Measurements from ENCODE around the gene DAG1. TPM values are rescaled to one million over a fixed set of nuclear protein-coding genes. Genes with fewer than 3 reads are reported as not detected.

DAG1 gene
- total RNA-seq, 4 donors from 2014 or later = 42.1 to 102 (median 76.6) TPM

GRCh38 chr3:49552087-49552486 lies 82.0 kb downstream of the DAG1 start:
- H3K36me3 ChIP-seq = no peaks in the 10 kb centered on the region
- H3K4me1 ChIP-seq = peaks cover 17% of the 10 kb centered on the region
- H3K9me3 ChIP-seq = no peaks in the 10 kb centered on the region
- no peak for DNase-seq (ENCODE audit: low spot score in 2 of 2)
- TF ChIP-seq POLR2AphosphoS5 (IDR thresholded peaks at IDR 0.05) = no peak
- no peak for TF ChIP-seq CTCF (IDR thresholded peaks at IDR 0.05)
- no peak for TF ChIP-seq POLR2A (IDR thresholded peaks at IDR 0.05)
- TF ChIP-seq EP300 (IDR thresholded peaks at IDR 0.05) = no peak
- H3K4me3 ChIP-seq = no peak overlapping the region
- no peaks in the 10 kb centered on the region for H3K27me3 ChIP-seq
- H3K27ac ChIP-seq = no peak overlapping the region

- Histone ChIP-seq H3K27me3 (no peaks in the 10 kb centered on the region), H3K27ac (no peak overlapping the region), H3K36me3 (no peaks in the 10 kb centered on the region), H3K9me3 (no peaks in the 10 kb centered on the region), H3K4me1 (peaks cover 17% of the 10 kb centered on the region), H3K4me3 (peak overlapping the region; percentile 70)
- TF ChIP-seq CTCF (IDR thresholded peaks at IDR 0.05) (no peak), POLR2A (IDR thresholded peaks at IDR 0.05) (no peak), EP300 (IDR thresholded peaks at IDR 0.05) (no peak), POLR2AphosphoS5 (IDR thresholded peaks at IDR 0.05) (no peak)
- DNase-seq (ENCODE audit: low spot score in 2 of 2) = no peak
- 54% methylated on average over 8 of the region's 8 CpGs for WGBS
Observed at GRCh38 chr3:49553324-49553691, 83.2 kb downstream of the DAG1 start.

DNA sequence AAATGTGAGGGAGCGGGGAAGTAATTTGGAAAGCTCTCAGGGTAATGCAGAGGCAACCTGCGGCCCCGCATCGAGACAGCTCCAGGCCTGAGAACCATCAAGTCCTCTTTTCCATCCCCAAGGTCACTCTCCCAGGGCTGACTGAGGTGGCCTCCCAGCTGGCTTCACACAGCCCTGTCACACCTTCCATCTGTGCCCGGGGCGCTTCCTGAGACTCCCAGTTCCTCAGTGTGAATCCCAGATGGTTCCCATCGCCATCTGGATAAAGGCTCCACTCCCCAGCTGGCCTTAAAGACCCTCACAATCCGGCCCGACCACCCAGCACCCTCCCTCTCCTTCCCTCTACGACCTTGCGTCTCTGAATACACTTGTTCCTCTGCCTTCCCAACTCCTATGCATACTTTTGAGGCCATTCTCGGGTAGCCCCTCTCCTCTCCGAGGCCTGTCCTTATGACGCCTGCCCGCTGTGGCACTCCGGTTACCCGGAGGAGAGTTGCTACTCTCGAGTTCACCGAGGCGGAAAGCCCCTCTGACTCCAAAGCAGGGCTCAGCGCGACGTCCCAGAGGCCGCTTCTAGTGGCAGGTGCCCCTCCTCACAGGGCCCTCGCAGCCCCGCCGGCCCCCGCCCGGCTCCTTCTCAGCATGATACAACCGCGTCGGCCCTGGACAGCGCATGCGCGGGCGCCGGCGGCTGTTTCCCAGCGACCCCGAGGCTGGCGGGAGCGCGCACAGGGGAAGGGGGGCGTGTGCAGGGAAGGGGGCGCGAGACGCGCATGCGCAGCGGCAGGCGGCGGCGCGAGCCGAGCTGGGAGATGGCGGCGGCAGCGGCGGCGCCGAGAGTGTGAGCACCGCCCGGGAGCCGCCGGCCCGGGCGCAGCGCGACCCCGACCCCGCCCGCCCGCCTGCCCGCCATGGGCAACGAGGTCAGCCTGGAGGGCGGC lies 83.9 kb downstream of the DAG1 start, which contains the start of gene BSN:
Gene BSN (plus strand): TSS at position 786 of the 941 bp plus-strand sequence. CDS start 126 bp downstream, at position 912.
- H3K4me1 ChIP-seq = peaks cover 17% of the 10 kb centered on the region
- no peaks in the 10 kb centered on the region for H3K36me3 ChIP-seq
- no peaks in the 10 kb centered on the region for H3K27me3 ChIP-seq
- no peak within 1 kb of the TSS for H3K27ac ChIP-seq
- WGBS = 16% methylated on average over 14 of the region's 76 CpGs
- H3K4me3 ChIP-seq = peak within 1 kb of the TSS; percentile 70
- DNase-seq (ENCODE audit: low spot score in 2 of 2) = peak; percentile 89
- H3K9me3 ChIP-seq = no peaks in the 10 kb centered on the region
- no peak for TF ChIP-seq POLR2AphosphoS5 (IDR thresholded peaks at IDR 0.05)
- no peak for TF ChIP-seq EP300 (IDR thresholded peaks at IDR 0.05)
- TF ChIP-seq CTCF (IDR thresholded peaks at IDR 0.05) = no peak
- no peak for TF ChIP-seq POLR2A (IDR thresholded peaks at IDR 0.05)

- WGBS = 7% methylated on average over 6 of the region's 66 CpGs
- H3K4me1 ChIP-seq = peaks cover 17% of the 10 kb centered on the region
- no peaks in the 10 kb centered on the region for H3K36me3 ChIP-seq
- H3K9me3 ChIP-seq = no peaks in the 10 kb centered on the region
- no peak overlapping the region for H3K27ac ChIP-seq
- DNase-seq (ENCODE audit: low spot score in 2 of 2) = peak in 1 of 2 donors; percentile 64
- H3K27me3 ChIP-seq = no peaks in the 10 kb centered on the region
- TF ChIP-seq EP300 (IDR thresholded peaks at IDR 0.05) = no peak
- peak overlapping the region; percentile 70 for H3K4me3 ChIP-seq
Observed at GRCh38 chr3:49554633-49555265, 84.7 kb downstream of the DAG1 start.

- WGBS = 100% methylated on average over 1 of the region's 3 CpGs
- Histone ChIP-seq H3K36me3 (no peaks in the 10 kb centered on the region), H3K4me1 (peaks cover 17% of the 10 kb centered on the region), H3K9me3 (no peaks in the 10 kb centered on the region), H3K27me3 (no peaks in the 10 kb centered on the region), H3K4me3 (no peak overlapping the region), H3K27ac (no peak overlapping the region)
- no peak for DNase-seq (ENCODE audit: low spot score in 2 of 2)
- no peak for TF ChIP-seq POLR2AphosphoS5 (IDR thresholded peaks at IDR 0.05)
- TF ChIP-seq POLR2A (IDR thresholded peaks at IDR 0.05) = no peak
- no peak for TF ChIP-seq CTCF (IDR thresholded peaks at IDR 0.05)
- no peak for TF ChIP-seq EP300 (IDR thresholded peaks at IDR 0.05)
Observed at GRCh38 chr3:49556500-49557275, 86.6 kb downstream of the DAG1 start.
